H1 (cell line): ENCODE measurements around the gene PSMB4. TPM values are rescaled to one million over a fixed set of nuclear protein-coding genes. Genes with fewer than 3 reads are reported as not detected.
A peak's percentile ranks its signal among the peaks of the same experiment; 100 is the strongest.

Experiments
- CEBPB ChIP-seq: IDR thresholded peaks from 2 replicates; pipeline ENCODE4 v1.6.1; 2012; ENCODE audit warnings: low read depth, low read length
- POLR2A ChIP-seq, 2 experiments: IDR thresholded peaks; 1 replicate in 1 of 2; 2 replicates in 1 of 2; pipeline ENCODE4 v1.6.1; 2011; ENCODE audit warnings: low read depth in 2 of 2, low read length in 2 of 2, mild to moderate bottlenecking in 2 of 2; ENCODE audit errors: control extremely low read depth in 1 of 2
- RBBP5 ChIP-seq: IDR thresholded peaks from 2 replicates; pipeline ENCODE4 v1.7.1; 2012; ENCODE audit warnings: low read depth, mild to moderate bottlenecking, inconsistent platforms, low read length, moderate library complexity, borderline replicate concordance
- YY1 ChIP-seq: IDR thresholded peaks from 2 replicates; pipeline ENCODE4 v1.6.1; 2011; ENCODE audit warnings: low read depth, mild to moderate bottlenecking, low read length
- polyA plus RNA-seq, 7 experiments: library from polyadenylated mRNA; depleted of rRNA in 3 of 7; stranded (reverse) in 5 of 7; unstranded in 2 of 7; fragments of >200 nt in 5 of 7; fragments of 200-250 nt in 2 of 7; gene quantifications; 1 replicate in 5 of 7; 2 replicates in 1 of 7; 4 replicates in 1 of 7; pipeline versions ENCODE4 v1.2.1 to v1.2.3, GENCODE V29; 2011 to 2013; ENCODE audit warnings: missing spikeins in 2 of 7, mixed read lengths in 2 of 7
- total RNA-seq: library from RNA; stranded (reverse); fragmentation: NEBNext Ultra II Directional; extraction: Animal tissue kit (Norgen Biotek cat#: 25700); gene quantifications from 2 replicates; pipeline ENCODE4 v1.2.1, GENCODE V29; 2021

Gene PSMB4
- total and polyA plus RNA-seq, 2 of the 8 experiments (the other 6 are each of a cell fraction or from before 2014, with no cell fraction given), result 430 to 1,098 TPM

DNA sequence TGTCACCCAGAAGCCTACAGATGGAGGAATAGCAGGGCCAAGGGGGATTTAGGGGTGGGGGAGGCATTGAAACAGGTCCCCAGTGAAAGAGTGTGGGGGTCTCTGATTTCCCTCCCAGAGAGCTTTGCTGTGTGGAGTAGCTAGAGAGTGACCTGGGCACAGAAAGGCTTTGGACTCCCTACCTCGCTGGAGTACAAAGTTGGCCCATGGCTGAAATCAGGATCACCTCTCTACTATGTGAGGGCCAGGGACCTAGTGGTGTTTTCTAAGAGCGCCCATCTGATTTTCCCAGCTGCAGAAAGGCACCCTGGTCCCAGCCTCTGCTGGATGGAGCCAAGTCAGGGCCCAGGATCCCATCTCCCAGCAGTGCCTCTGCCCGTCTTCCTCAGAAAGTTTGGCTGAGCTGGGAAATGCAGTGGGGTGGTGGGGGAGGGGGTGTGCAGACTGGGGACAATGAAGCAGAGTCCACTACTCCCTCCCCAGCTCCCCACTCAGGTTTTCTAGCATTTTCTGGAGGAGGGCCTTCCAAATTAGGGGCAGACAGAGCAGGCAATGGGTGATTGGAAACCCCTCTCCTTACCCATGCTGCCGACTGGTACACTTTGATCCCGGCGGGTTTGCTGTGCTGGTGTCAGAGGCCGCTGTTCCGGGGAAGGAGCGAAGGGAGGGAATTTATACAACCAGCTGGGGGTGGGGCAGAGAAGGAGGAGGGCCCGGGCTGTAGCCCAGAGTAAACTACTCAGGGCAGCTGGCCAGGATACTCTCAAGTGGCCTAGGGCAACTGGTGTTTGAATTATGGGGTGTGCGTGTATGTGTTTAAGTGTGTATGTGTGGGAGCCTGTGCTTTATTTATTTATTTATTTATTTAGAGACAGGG is 27.1 kb upstream of the PSMB4 start, which contains the start of gene SELENBP1 (continued):
- TF ChIP-seq POLR2A (IDR thresholded peaks at IDR 0.05; ENCODE audit: control extremely low read depth in 1 of 2, low read depth in 2 of 2, low read length in 2 of 2) (peak in 1 of 2 experiments; percentile 73; a peak in 2 of 3 replicates), RBBP5 (peak; percentile 76; the same call in 1 of the 2 replicates), YY1 (no peak), CEBPB (no peak)
